ENCODE results near the gene CSTPP1. TPM values are rescaled to one million over a fixed set of nuclear protein-coding genes. Genes with fewer than 3 reads are reported as not detected.

CSTPP1 gene
- total and polyA plus RNA-seq, 2 donors (not counting 3 experiments of a cell fraction or from before 2014, with no cell fraction given): 25.9 to 38.2 TPM

GRCh38 chr11:47033439-47033838 is 96.9 kb downstream of the CSTPP1 start:
- dilution Hi-C loops (cut with MboI; ENCODE audit: extremely low pct_ligation_motif_present, low sequenced_read_pairs): no loop called here
- H3K9ac ChIP-seq (replicated peaks; ENCODE audit: extremely low read depth, insufficient read depth, low read length): no peak overlapping the region
- no peak overlapping the region for H3K4me3 ChIP-seq (replicated peaks in 1 of 3; ENCODE audit: insufficient read depth in 1 of 3, low read depth in 1 of 3, low read length in 3 of 3)
- H3K4me1 ChIP-seq (ENCODE audit: control insufficient read depth, extremely low read depth, insufficient read depth, low read length): no peaks in the 10 kb centered on the region
- H2AFZ ChIP-seq (ENCODE audit: low read depth, low read length): no peak overlapping the region
- H3K79me2 ChIP-seq (ENCODE audit: control insufficient read depth, insufficient read depth, low read length): no peaks in the 10 kb centered on the region
- CTCF ChIA-PET: interaction anchor here (0.9 kb wide), 1 partner anchor 12 kb away, joined by 3 read pairs; no protein-coding TSS in a partner anchor
- no peak for FAIRE-seq
- no TSS peak for BruUV-seq (replicated peaks)
- POLR2A ChIA-PET: no interaction called here
- no peaks in the 10 kb centered on the region for H4K20me1 ChIP-seq (replicated peaks; ENCODE audit: control insufficient read depth, extremely low read depth, insufficient read depth, low read length)
- H3K9me1 ChIP-seq (replicated peaks; ENCODE audit: control insufficient read depth, extremely low read depth, insufficient read depth, low read length): no peaks in the 10 kb centered on the region
- H3K36me3 ChIP-seq (ENCODE audit: control insufficient read depth in 2 of 2, extremely low read depth in 1 of 2, insufficient read depth in 2 of 2, low read length in 2 of 2): no peaks in the 10 kb centered on the region
- no peak overlapping the region for H3K4me2 ChIP-seq (ENCODE audit: insufficient read depth, low read length)
- intact Hi-C loops (cut with micrococcal nuclease): no loop called here
- DNase-seq (ENCODE audit: low read depth, low spot score): no peak
- no peak for TF ChIP-seq JUN (IDR thresholded peaks at IDR 0.05; ENCODE audit: borderline replicate concordance, insufficient read depth, insufficient read length, low read depth)
- TF ChIP-seq, protein P1, sequence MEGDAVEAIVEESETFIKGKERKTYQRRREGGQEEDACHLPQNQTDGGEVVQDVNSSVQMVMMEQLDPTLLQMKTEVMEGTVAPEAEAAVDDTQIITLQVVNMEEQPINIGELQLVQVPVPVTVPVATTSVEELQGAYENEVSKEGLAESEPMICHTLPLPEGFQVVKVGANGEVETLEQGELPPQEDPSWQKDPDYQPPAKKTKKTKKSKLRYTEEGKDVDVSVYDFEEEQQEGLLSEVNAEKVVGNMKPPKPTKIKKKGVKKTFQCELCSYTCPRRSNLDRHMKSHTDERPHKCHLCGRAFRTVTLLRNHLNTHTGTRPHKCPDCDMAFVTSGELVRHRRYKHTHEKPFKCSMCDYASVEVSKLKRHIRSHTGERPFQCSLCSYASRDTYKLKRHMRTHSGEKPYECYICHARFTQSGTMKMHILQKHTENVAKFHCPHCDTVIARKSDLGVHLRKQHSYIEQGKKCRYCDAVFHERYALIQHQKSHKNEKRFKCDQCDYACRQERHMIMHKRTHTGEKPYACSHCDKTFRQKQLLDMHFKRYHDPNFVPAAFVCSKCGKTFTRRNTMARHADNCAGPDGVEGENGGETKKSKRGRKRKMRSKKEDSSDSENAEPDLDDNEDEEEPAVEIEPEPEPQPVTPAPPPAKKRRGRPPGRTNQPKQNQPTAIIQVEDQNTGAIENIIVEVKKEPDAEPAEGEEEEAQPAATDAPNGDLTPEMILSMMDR (IDR thresholded peaks at IDR 0.05; ENCODE audit: extremely low read depth in 1 of 2, insufficient read depth in 1 of 2, low read depth in 1 of 2, low read length in 2 of 2): no peak
- no peak for TF ChIP-seq POLR2AphosphoS5 (IDR thresholded peaks at IDR 0.05; ENCODE audit: insufficient read depth, low read depth, low read length)
- TF ChIP-seq GATA2 (IDR thresholded peaks at IDR 0.05; ENCODE audit: insufficient read depth, insufficient read length, low read depth, low read length): no peak
- no peak for TF ChIP-seq MYC (IDR thresholded peaks at IDR 0.05; ENCODE audit: low read depth, low read length)
- no peak for TF ChIP-seq POLR2A (IDR thresholded peaks at IDR 0.05; ENCODE audit: low read depth, low read length)
- TF ChIP-seq EZH2 (IDR thresholded peaks at IDR 0.05; ENCODE audit: borderline replicate concordance, low read depth, low read length, severe bottlenecking): no peak
- TF ChIP-seq FOS (IDR thresholded peaks at IDR 0.05; ENCODE audit: borderline replicate concordance, insufficient read depth, low read length): no peak
- TF ChIP-seq, protein P2, sequence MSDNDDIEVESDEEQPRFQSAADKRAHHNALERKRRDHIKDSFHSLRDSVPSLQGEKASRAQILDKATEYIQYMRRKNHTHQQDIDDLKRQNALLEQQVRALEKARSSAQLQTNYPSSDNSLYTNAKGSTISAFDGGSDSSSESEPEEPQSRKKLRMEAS (IDR thresholded peaks at IDR 0.05; ENCODE audit: insufficient read depth, insufficient read length): no peak
- H3K27ac ChIP-seq (ENCODE audit: insufficient read depth, low read depth, low read length): no peak overlapping the region
- no peaks in the 10 kb centered on the region for H3K9me3 ChIP-seq (replicated peaks; ENCODE audit: control insufficient read depth, insufficient read depth, low read length)
- H3K27me3 ChIP-seq (ENCODE audit: control insufficient read depth in 2 of 2, insufficient read depth in 2 of 2, low read length in 2 of 2): no peaks in the 10 kb centered on the region

Measured in endothelial cell of umbilical vein (primary cell).